Tibial nerve (tissue), 4 donors: ENCODE results near the gene ABLIM3.

ENCODE experiments used
- CTCF ChIP-seq, 5 experiments: fragments of 200-600 bp in 3 of 5; fragments of 450-650 bp in 2 of 5; sonication (generic) in 3 of 5; IDR thresholded peaks; one replicate each; pipeline ENCODE4 v1.5.1; 2016 to 2019; ENCODE audit warnings: antibody characterized with exemption in 5 of 5, mild to moderate bottlenecking in 3 of 5, moderate library complexity in 2 of 5
- EP300 ChIP-seq, 2 donors: sonication (generic); formaldehyde crosslinking; IDR thresholded peaks; one replicate each; pipeline ENCODE4 v1.6.1; 2017; ENCODE audit warnings: antibody characterized with exemption in 2 of 2, mild to moderate bottlenecking in 1 of 2
- POLR2A ChIP-seq, 2 donors: fragments of 450-650 bp; IDR thresholded peaks; one replicate each; pipeline ENCODE4 v1.6.1; 2017; ENCODE audit warnings: antibody characterized with exemption in 2 of 2, mild to moderate bottlenecking in 2 of 2, moderate library complexity in 2 of 2

GRCh38 chr5:149265068-149265465 lies 123.8 kb downstream of the ABLIM3 start:
- TF ChIP-seq CTCF (IDR thresholded peaks at IDR 0.05) (no peak), POLR2A (IDR thresholded peaks at IDR 0.05) (no peak), EP300 (IDR thresholded peaks at IDR 0.05) (no peak)
